H1 (cell line): Measurements from ENCODE around the gene STX12. TPM values are rescaled to one million over a fixed set of nuclear protein-coding genes. Genes with fewer than 3 reads are reported as not detected.

Experiments
- BACH1 ChIP-seq: IDR thresholded peaks from 2 replicates; pipeline ENCODE4 v1.6.1; 2012; ENCODE audit warnings: low read length, improper control_type of control experiment
- CEBPB ChIP-seq: IDR thresholded peaks from 2 replicates; pipeline ENCODE4 v1.6.1; 2012; ENCODE audit warnings: low read depth, low read length
- RFX5 ChIP-seq: IDR thresholded peaks from 2 replicates; pipeline ENCODE4 v1.6.1; 2011; ENCODE audit warnings: low read depth, low read length, improper control_type of control experiment, borderline replicate concordance
- TCF12 ChIP-seq: IDR thresholded peaks from 2 replicates; pipeline ENCODE4 v1.6.1; 2011; ENCODE audit warnings: low read depth, mild to moderate bottlenecking, low read length
- polyA plus RNA-seq, 7 experiments: library from polyadenylated mRNA; depleted of rRNA in 3 of 7; stranded (reverse) in 5 of 7; unstranded in 2 of 7; fragments of >200 nt in 5 of 7; fragments of 200-250 nt in 2 of 7; gene quantifications; 1 replicate in 5 of 7; 2 replicates in 1 of 7; 4 replicates in 1 of 7; pipeline versions ENCODE4 v1.2.1 to v1.2.3, GENCODE V29; 2011 to 2013; ENCODE audit warnings: missing spikeins in 2 of 7, mixed read lengths in 2 of 7
- total RNA-seq: library from RNA; stranded (reverse); fragmentation: NEBNext Ultra II Directional; extraction: Animal tissue kit (Norgen Biotek cat#: 25700); gene quantifications from 2 replicates; pipeline ENCODE4 v1.2.1, GENCODE V29; 2021

The STX12 gene
- total and polyA plus RNA-seq, 2 of the 8 experiments (the other 6 are each of a cell fraction or from before 2014, with no cell fraction given), result 3.7 to 11.0 TPM

DNA sequence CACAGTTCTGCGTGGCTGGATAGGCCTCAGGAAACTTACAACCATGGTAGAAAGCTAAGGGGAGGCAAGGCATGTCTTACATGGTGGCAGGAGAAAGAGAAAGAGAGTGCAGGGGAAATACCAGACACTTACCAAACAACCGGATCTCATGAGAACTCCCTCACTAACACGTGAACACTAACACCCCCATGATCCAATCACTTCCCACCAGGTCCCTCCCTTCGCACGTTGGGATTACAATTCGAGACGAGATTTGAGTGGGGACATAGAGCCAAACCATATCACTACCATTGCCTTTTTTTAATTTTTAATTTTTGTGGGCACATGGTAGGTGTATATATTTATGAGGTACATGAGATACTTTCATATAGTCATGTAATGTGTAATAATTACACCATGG, 33.7 kb downstream of the STX12 start (continued):
- TF ChIP-seq TCF12, result no peak
- no peak for TF ChIP-seq CEBPB
- no peak for TF ChIP-seq RFX5
- TF ChIP-seq BACH1, result no peak
